NB4 (cell line): ENCODE measurements around the gene LTA4H.

Experiments used
- CTCF ChIP-seq: IDR thresholded peaks from one replicate; pipeline ENCODE4 v1.5.1; 2012; ENCODE audit warnings: low read depth, low read length
- MYC ChIP-seq: IDR thresholded peaks from 2 replicates; pipeline ENCODE4 v1.6.1; 2011; ENCODE audit warnings: low read depth, low read length
- POLR2A ChIP-seq: IDR thresholded peaks from 2 replicates; pipeline ENCODE4 v1.6.1; 2011; ENCODE audit warnings: mild to moderate bottlenecking; ENCODE audit not compliant: insufficient read length; ENCODE audit errors: extremely low read depth

DNA sequence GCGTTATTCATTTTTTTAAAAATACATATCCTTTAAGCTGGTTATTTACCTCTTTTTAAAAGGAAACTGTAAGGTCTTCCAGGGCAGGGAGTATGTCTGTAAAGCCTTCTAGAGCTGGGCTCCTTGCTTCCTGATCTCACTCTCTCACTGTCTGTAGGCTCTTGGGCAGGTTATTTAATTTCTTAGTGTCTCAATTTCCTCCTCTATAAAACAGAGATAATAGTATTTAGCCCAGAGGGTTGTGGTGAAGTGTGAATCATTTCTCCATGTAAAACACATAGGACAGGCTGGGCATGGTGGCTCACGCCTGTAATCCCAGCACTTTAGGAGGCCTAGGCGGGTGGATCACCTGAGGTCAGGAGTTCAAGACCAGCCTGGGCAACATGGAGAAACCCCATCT lies 25.9 kb upstream of the LTA4H start:
- TF ChIP-seq MYC: no peak
- TF ChIP-seq POLR2A: no peak
- TF ChIP-seq CTCF: peak; percentile 0
